Testis (tissue), 2 donors: Measurements from ENCODE around the gene OXLD1.

Experiments
- POLR2A ChIP-seq: fragments of 450-650 bp; IDR thresholded peaks from one replicate; pipeline ENCODE4 v1.6.1; 2017; ENCODE audit warnings: antibody characterized with exemption, mild to moderate bottlenecking, moderate library complexity
- TF ChIP-seq, protein P1 (sequence below), 3 experiments: fragments of 450-650 bp in 2 of 3; fragments of 200-600 bp in 1 of 3; sonication (generic) in 1 of 3; IDR thresholded peaks; one replicate each; pipeline ENCODE4 v1.5.1; 2016 to 2019; ENCODE audit warnings: antibody characterized with exemption in 3 of 3, mild to moderate bottlenecking in 2 of 3, moderate library complexity in 1 of 3

DNA sequence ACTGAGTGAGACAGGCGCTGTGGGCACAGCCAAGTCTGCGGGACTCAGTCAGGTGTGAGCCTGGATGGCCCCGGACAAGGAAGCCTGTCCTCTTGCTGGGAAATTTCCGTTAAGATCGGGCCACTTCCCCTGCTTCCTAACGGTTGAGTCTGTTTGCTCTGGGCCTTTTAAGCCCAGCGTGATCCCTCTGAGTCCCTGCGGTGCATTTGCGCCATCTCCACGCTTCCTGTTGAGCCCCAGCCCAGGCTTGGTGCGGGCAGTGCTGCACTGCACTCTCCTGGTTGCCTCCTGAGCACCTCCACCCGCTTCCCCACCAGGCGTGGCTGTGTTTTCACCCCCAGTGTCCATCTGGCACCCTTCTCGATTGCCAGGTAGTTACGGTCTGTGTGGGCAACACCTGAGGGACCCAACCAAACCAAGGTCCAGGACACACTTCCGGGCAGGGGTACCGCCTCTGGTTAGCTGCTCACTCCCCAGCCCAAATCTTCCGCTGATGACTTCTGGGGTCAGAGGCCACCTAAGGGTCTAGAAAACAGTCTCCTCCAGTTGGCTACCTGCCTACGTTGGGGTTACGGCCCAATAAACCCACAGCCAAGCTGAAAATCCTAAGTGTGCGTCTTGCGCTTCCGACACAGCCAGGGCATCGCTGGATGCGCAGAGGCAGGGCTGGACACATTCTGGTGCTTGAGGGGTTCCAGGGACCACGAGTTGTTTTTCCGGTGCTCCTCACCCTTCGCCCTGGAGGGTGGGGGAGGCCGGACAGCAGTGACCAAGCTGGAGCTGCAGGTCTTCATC is 44.3 kb upstream of the OXLD1 start:
- TF ChIP-seq, protein P1, sequence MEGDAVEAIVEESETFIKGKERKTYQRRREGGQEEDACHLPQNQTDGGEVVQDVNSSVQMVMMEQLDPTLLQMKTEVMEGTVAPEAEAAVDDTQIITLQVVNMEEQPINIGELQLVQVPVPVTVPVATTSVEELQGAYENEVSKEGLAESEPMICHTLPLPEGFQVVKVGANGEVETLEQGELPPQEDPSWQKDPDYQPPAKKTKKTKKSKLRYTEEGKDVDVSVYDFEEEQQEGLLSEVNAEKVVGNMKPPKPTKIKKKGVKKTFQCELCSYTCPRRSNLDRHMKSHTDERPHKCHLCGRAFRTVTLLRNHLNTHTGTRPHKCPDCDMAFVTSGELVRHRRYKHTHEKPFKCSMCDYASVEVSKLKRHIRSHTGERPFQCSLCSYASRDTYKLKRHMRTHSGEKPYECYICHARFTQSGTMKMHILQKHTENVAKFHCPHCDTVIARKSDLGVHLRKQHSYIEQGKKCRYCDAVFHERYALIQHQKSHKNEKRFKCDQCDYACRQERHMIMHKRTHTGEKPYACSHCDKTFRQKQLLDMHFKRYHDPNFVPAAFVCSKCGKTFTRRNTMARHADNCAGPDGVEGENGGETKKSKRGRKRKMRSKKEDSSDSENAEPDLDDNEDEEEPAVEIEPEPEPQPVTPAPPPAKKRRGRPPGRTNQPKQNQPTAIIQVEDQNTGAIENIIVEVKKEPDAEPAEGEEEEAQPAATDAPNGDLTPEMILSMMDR (IDR thresholded peaks at IDR 0.05), result no peak
- TF ChIP-seq POLR2A, result no peak
